Measurements from ENCODE around the gene INIP. TPM values are rescaled to one million over a fixed set of nuclear protein-coding genes. Genes with fewer than 3 reads are reported as not detected.
"Not testable (repeated sequence)": the region's sequence is repeated elsewhere in the genome, so short reads cannot be mapped to it uniquely, and the experiment has no call there.

The INIP gene
- total and polyA plus RNA-seq, 5 donors from 2014 or later, result 14.6 to 55.4 (median 53.2) TPM

GRCh38 chr9:112731971-112732370 lies 14.1 kb upstream of the INIP start:
- H3K4me1 ChIP-seq (ENCODE audit: control insufficient read depth, insufficient read depth, low read length, poor library complexity, severe bottlenecking), result no peaks in the 10 kb centered on the region
- Mint-ChIP-seq H3K36me3 (no peaks in the 10 kb centered on the region), H3K4me3 (no peak overlapping the region), H3K27me3 (no peaks in the 10 kb centered on the region), H3K4me1 (peaks cover 0 to 2% (median 0%) of the 10 kb centered on the region in 4 donors), H3K9me3 (peaks cover 0 to 2% (median 0%) of the 10 kb centered on the region in 7 donors), H3K27ac (no peak overlapping the region)
- H3K4me3 ChIP-seq (ENCODE audit: low read depth, low read length), result no peak overlapping the region
- no peak overlapping the region for H3K27ac ChIP-seq (ENCODE audit: insufficient read depth, low read length, poor library complexity, severe bottlenecking)
- ATAC-seq (ENCODE audit: low read depth in 2 of 2), result no peak
- no peaks in the 10 kb centered on the region for H3K9me3 ChIP-seq (ENCODE audit: control insufficient read depth in 2 of 2, low read length in 2 of 2)
- no peak for DNase-seq
- H3K36me3 ChIP-seq (ENCODE audit: control insufficient read depth, insufficient read depth, low read length), result no peaks in the 10 kb centered on the region
- no peaks in the 10 kb centered on the region for H3K27me3 ChIP-seq (ENCODE audit: control insufficient read depth, insufficient read depth, low read length)

- Histone ChIP-seq H3K4me3 (ENCODE audit: low read depth, low read length) (no peak overlapping the region), H3K36me3 (ENCODE audit: control insufficient read depth, insufficient read depth, low read length) (no peaks in the 10 kb centered on the region), H3K4me1 (ENCODE audit: control insufficient read depth, insufficient read depth, low read length, poor library complexity, severe bottlenecking) (no peaks in the 10 kb centered on the region), H3K27ac (ENCODE audit: insufficient read depth, low read length, poor library complexity, severe bottlenecking) (no peak overlapping the region), H3K9me3 (ENCODE audit: control insufficient read depth in 2 of 2, low read length in 2 of 2) (no peaks in the 10 kb centered on the region), H3K27me3 (ENCODE audit: control insufficient read depth, insufficient read depth, low read length) (no peaks in the 10 kb centered on the region)
- DNase-seq (no peak), ATAC-seq (ENCODE audit: low read depth in 2 of 2) (no peak)
- no peaks in the 10 kb centered on the region for H3K36me3 Mint-ChIP-seq
- no peaks in the 10 kb centered on the region for H3K27me3 Mint-ChIP-seq
- H3K4me1 Mint-ChIP-seq, result no peaks in the 10 kb centered on the region
- H3K27ac Mint-ChIP-seq, result no peak overlapping the region
- peaks cover 0 to 1% (median 0%) of the 10 kb centered on the region in 7 donors for H3K9me3 Mint-ChIP-seq
- no peak overlapping the region for H3K4me3 Mint-ChIP-seq
These were observed 10.5 kb upstream of the INIP start for GRCh38 chr9:112728401-112728800.

GRCh38 chr9:112726428-112726827 lies 8.5 kb upstream of the INIP start:
- DNase-seq (no peak), ATAC-seq (ENCODE audit: low read depth in 2 of 2) (no peak)

GRCh38 chr9:112725961-112726360 lies 8.0 kb upstream of the INIP start:
- H3K4me1 ChIP-seq (ENCODE audit: control insufficient read depth, insufficient read depth, low read length, poor library complexity, severe bottlenecking), result no peaks in the 10 kb centered on the region
- Mint-ChIP-seq H3K4me1 (no peaks in the 10 kb centered on the region), H3K9me3 (peaks cover 0 to under 1% (median 0%) of the 10 kb centered on the region in 7 donors), H3K4me3 (peak overlapping the region in 1 of 4 donors; percentile 58), H3K27ac (no peak overlapping the region), H3K27me3 (no peaks in the 10 kb centered on the region), H3K36me3 (no peaks in the 10 kb centered on the region)
- DNase-seq (no peak), ATAC-seq (ENCODE audit: low read depth in 2 of 2) (no peak)
- H3K9me3 ChIP-seq (ENCODE audit: control insufficient read depth in 2 of 2, low read length in 2 of 2), result no peaks in the 10 kb centered on the region
- H3K27me3 ChIP-seq (ENCODE audit: control insufficient read depth, insufficient read depth, low read length), result no peaks in the 10 kb centered on the region
- H3K27ac ChIP-seq (ENCODE audit: insufficient read depth, low read length, poor library complexity, severe bottlenecking), result no peak overlapping the region
- no peak overlapping the region for H3K4me3 ChIP-seq (ENCODE audit: low read depth, low read length)
- H3K36me3 ChIP-seq (ENCODE audit: control insufficient read depth, insufficient read depth, low read length), result no peaks in the 10 kb centered on the region

More at GRCh38 chr9:112726428-112726827, 8.5 kb upstream of the INIP start:
- no peaks in the 10 kb centered on the region for H3K4me1 Mint-ChIP-seq
- no peaks in the 10 kb centered on the region for H3K27me3 ChIP-seq (ENCODE audit: control insufficient read depth, insufficient read depth, low read length)
- H3K9me3 ChIP-seq (ENCODE audit: control insufficient read depth in 2 of 2, low read length in 2 of 2), result no peaks in the 10 kb centered on the region
- no peaks in the 10 kb centered on the region for H3K36me3 ChIP-seq (ENCODE audit: control insufficient read depth, insufficient read depth, low read length)
- H3K4me3 Mint-ChIP-seq, result no peak overlapping the region
- H3K4me3 ChIP-seq (ENCODE audit: low read depth, low read length), result no peak overlapping the region
- H3K4me1 ChIP-seq (ENCODE audit: control insufficient read depth, insufficient read depth, low read length, poor library complexity, severe bottlenecking), result no peaks in the 10 kb centered on the region
- no peaks in the 10 kb centered on the region for H3K27me3 Mint-ChIP-seq
- no peaks in the 10 kb centered on the region for H3K9me3 Mint-ChIP-seq
- H3K36me3 Mint-ChIP-seq, result no peaks in the 10 kb centered on the region
- H3K27ac Mint-ChIP-seq, result no peak overlapping the region
- H3K27ac ChIP-seq (ENCODE audit: insufficient read depth, low read length, poor library complexity, severe bottlenecking), result no peak overlapping the region

GRCh38 chr9:112722749-112723148 lies 4.8 kb upstream of the INIP start:
- H3K9me3 Mint-ChIP-seq; DNase-seq; H3K4me3 Mint-ChIP-seq; H3K36me3 ChIP-seq (ENCODE audit: control insufficient read depth, insufficient read depth, low read length); H3K27me3 ChIP-seq (ENCODE audit: control insufficient read depth, insufficient read depth, low read length); H3K9me3 ChIP-seq (ENCODE audit: control insufficient read depth in 2 of 2, low read length in 2 of 2); H3K27ac ChIP-seq (ENCODE audit: insufficient read depth, low read length, poor library complexity, severe bottlenecking); H3K4me1 Mint-ChIP-seq; H3K4me3 ChIP-seq (ENCODE audit: low read depth, low read length); ATAC-seq (ENCODE audit: low read depth in 2 of 2); H3K27ac Mint-ChIP-seq; H3K27me3 Mint-ChIP-seq; H3K36me3 Mint-ChIP-seq; H3K4me1 ChIP-seq (ENCODE audit: control insufficient read depth, insufficient read depth, low read length, poor library complexity, severe bottlenecking): not testable (repeated sequence)

- Histone ChIP-seq H3K27me3 (ENCODE audit: control insufficient read depth, insufficient read depth, low read length) (no peaks in the 10 kb centered on the region), H3K27ac (ENCODE audit: insufficient read depth, low read length, poor library complexity, severe bottlenecking) (no peak overlapping the region), H3K4me1 (ENCODE audit: control insufficient read depth, insufficient read depth, low read length, poor library complexity, severe bottlenecking) (peaks cover 20% of the 10 kb centered on the region), H3K9me3 (ENCODE audit: control insufficient read depth in 2 of 2, low read length in 2 of 2) (no peaks in the 10 kb centered on the region), H3K36me3 (ENCODE audit: control insufficient read depth, insufficient read depth, low read length) (peaks cover under 1% of the 10 kb centered on the region), H3K4me3 (ENCODE audit: low read depth, low read length) (no peak overlapping the region)
- Mint-ChIP-seq H3K4me1 (peaks cover 5 to 24% (median 12%) of the 10 kb centered on the region in 4 donors), H3K9me3 (peaks cover 0 to 1% (median 0%) of the 10 kb centered on the region in 7 donors), H3K36me3 (no peaks in the 10 kb centered on the region), H3K27me3 (peaks cover 6% of the 10 kb centered on the region), H3K27ac (no peak overlapping the region), H3K4me3 (peak overlapping the region in 1 of 4 donors; percentile 39)
- DNase-seq (no peak), ATAC-seq (ENCODE audit: low read depth in 2 of 2) (no peak)
These were observed 2.3 kb upstream of the INIP start for GRCh38 chr9:112720113-112720780.

- peaks cover 6% of the 10 kb centered on the region for H3K36me3 ChIP-seq (ENCODE audit: control insufficient read depth, insufficient read depth, low read length)
These were observed 1.8 kb upstream of the INIP start for GRCh38 chr9:112719696-112720095.

GRCh38 chr9:112719241-112719691 lies 1.3 kb upstream of the INIP start:
- Mint-ChIP-seq H3K4me1 (peaks cover 7 to 27% (median 14%) of the 10 kb centered on the region in 4 donors), H3K27ac (peak overlapping the region in 1 of 3 donors; percentile 98), H3K4me3 (peak overlapping the region in 1 of 4 donors; percentile 97), H3K27me3 (peaks cover 6% of the 10 kb centered on the region), H3K36me3 (no peaks in the 10 kb centered on the region), H3K9me3 (peaks cover 0 to 1% (median 0%) of the 10 kb centered on the region in 7 donors)
- Histone ChIP-seq H3K4me3 (ENCODE audit: low read depth, low read length) (no peak overlapping the region), H3K27me3 (ENCODE audit: control insufficient read depth, insufficient read depth, low read length) (no peaks in the 10 kb centered on the region), H3K36me3 (ENCODE audit: control insufficient read depth, insufficient read depth, low read length) (peaks cover 7% of the 10 kb centered on the region), H3K9me3 (ENCODE audit: control insufficient read depth in 2 of 2, low read length in 2 of 2) (no peaks in the 10 kb centered on the region), H3K27ac (ENCODE audit: insufficient read depth, low read length, poor library complexity, severe bottlenecking) (peak overlapping the region; percentile 95), H3K4me1 (ENCODE audit: control insufficient read depth, insufficient read depth, low read length, poor library complexity, severe bottlenecking) (peaks cover 24% of the 10 kb centered on the region)
- ATAC-seq (ENCODE audit: low read depth in 2 of 2), result no peak
- peak in 1 of 3 donors; percentile 13 for DNase-seq

More at GRCh38 chr9:112719696-112720095, 1.8 kb upstream of the INIP start:
- DNase-seq (no peak), ATAC-seq (ENCODE audit: low read depth in 2 of 2) (no peak)
- Mint-ChIP-seq H3K4me3 (peak overlapping the region in 1 of 4 donors; percentile 39), H3K4me1 (peaks cover 5 to 27% (median 12%) of the 10 kb centered on the region in 4 donors), H3K27ac (peak overlapping the region in 1 of 3 donors; percentile 98), H3K9me3 (peaks cover 0 to 1% (median 0%) of the 10 kb centered on the region in 7 donors), H3K27me3 (peaks cover 6% of the 10 kb centered on the region), H3K36me3 (no peaks in the 10 kb centered on the region)
- Histone ChIP-seq H3K27ac (ENCODE audit: insufficient read depth, low read length, poor library complexity, severe bottlenecking) (no peak overlapping the region), H3K9me3 (ENCODE audit: control insufficient read depth in 2 of 2, low read length in 2 of 2) (no peaks in the 10 kb centered on the region), H3K4me1 (ENCODE audit: control insufficient read depth, insufficient read depth, low read length, poor library complexity, severe bottlenecking) (peaks cover 24% of the 10 kb centered on the region), H3K4me3 (ENCODE audit: low read depth, low read length) (no peak overlapping the region), H3K27me3 (ENCODE audit: control insufficient read depth, insufficient read depth, low read length) (no peaks in the 10 kb centered on the region)

All from CD4-positive, CD25-positive, alpha-beta regulatory T cell (primary cell).